ENCODE measurements around the gene TMEM248. TPM values are rescaled to one million over a fixed set of nuclear protein-coding genes. Genes with fewer than 3 reads are reported as not detected.
"Not testable (repeated sequence)": the region's sequence is repeated elsewhere in the genome, so short reads cannot be mapped to it uniquely, and the experiment has no call there.

TMEM248 gene
- total RNA-seq: 81.3 to 85.3 TPM (median 85.1 TPM) in 3 replicates

GRCh38 chr7:66920769-66921395 is at the start of gene TMEM248:
TSS of gene TMEM248 (plus strand) at chr7:66921225. CDS start at chr7:66941866, 20,641 bp downstream.
- no peak for TF ChIP-seq CTCF (IDR thresholded peaks at IDR 0.05; ENCODE audit: unreplicated experiment)
- H3K9me3 Mint-ChIP-seq: no peaks in the 10 kb centered on the region
- no peaks in the 10 kb centered on the region for H3K27me3 Mint-ChIP-seq (ENCODE audit: low read depth)
- peaks cover 4% of the 10 kb centered on the region for H3K36me3 Mint-ChIP-seq
- H3K4me1 Mint-ChIP-seq: peaks cover 16% of the 10 kb centered on the region
- H3K4me3 Mint-ChIP-seq: peak within 1 kb of the TSS; percentile 88
- DNase-seq (ENCODE audit: low spot score in 2 of 2, unreplicated experiment in 2 of 2): peak; percentile 56 to 73
- H3K27ac Mint-ChIP-seq: peak within 1 kb of the TSS; percentile 96

DNA sequence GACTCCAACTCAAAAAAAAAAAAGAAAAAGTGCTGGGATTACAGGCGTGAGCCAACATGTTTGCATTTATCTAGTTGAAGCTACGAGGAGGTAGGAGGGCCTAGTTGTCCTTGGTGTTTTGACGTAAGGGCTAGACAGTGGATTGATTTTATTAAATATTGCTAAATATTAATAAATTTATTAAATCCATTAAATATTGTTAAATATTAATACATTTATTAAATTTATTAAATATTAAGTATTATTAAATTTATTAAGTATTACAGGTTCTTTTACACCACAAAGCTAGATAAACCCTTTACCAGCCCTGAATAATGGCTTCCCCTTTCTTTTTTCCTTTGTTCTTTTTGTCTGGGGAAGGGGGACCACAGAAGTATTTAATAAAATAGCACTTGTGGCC is 47.5 kb upstream of the TMEM248 start:
- no peak for DNase-seq (ENCODE audit: low spot score in 2 of 2, unreplicated experiment in 2 of 2)
- Mint-ChIP-seq H3K27me3 (ENCODE audit: low read depth) (no peaks in the 10 kb centered on the region), H3K9me3 (no peaks in the 10 kb centered on the region), H3K36me3 (peaks cover 8% of the 10 kb centered on the region), H3K4me1 (no peaks in the 10 kb centered on the region), H3K4me3 (no peak overlapping the region), H3K27ac (no peak overlapping the region)
- no peak for TF ChIP-seq CTCF (IDR thresholded peaks at IDR 0.05; ENCODE audit: unreplicated experiment)

GRCh38 chr7:66877577-66878300 is 43.3 kb upstream of the TMEM248 start:
- DNase-seq (ENCODE audit: low spot score in 2 of 2, unreplicated experiment in 2 of 2): no peak
- TF ChIP-seq CTCF (IDR thresholded peaks at IDR 0.05; ENCODE audit: unreplicated experiment): no peak
- Mint-ChIP-seq H3K9me3 (no peaks in the 10 kb centered on the region), H3K4me1 (no peaks in the 10 kb centered on the region), H3K27ac (no peak overlapping the region), H3K27me3 (ENCODE audit: low read depth) (no peaks in the 10 kb centered on the region), H3K36me3 (no peaks in the 10 kb centered on the region), H3K4me3 (no peak overlapping the region)

GRCh38 chr7:66878301-66878685 is 42.7 kb upstream of the TMEM248 start:
- H3K4me3 Mint-ChIP-seq; H3K36me3 Mint-ChIP-seq; H3K9me3 Mint-ChIP-seq; H3K27ac Mint-ChIP-seq; H3K27me3 Mint-ChIP-seq (ENCODE audit: low read depth); DNase-seq (ENCODE audit: low spot score in 2 of 2, unreplicated experiment in 2 of 2); H3K4me1 Mint-ChIP-seq: not testable (repeated sequence)

DNA sequence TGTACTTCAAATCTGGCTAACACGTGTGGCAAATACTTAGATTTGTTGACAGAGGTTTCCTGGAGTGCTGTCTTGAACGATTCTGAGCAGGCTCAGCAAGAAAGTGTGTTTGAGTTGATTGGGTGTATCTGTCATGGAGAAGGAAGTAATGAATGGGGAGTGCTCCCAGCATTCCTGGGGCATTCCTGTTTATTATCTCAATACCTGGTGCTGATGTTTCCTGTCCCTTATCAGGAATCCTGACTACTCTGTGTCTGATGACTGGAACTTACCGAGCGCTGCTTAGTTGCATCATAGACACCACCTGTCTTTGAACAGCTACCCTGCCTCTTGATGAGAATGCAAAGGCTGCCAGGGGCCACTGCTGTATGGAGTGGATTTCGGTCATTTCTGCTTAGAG is 41.0 kb upstream of the TMEM248 start:
- Mint-ChIP-seq H3K27ac (no peak overlapping the region), H3K27me3 (ENCODE audit: low read depth) (no peaks in the 10 kb centered on the region), H3K36me3 (no peaks in the 10 kb centered on the region), H3K9me3 (no peaks in the 10 kb centered on the region), H3K4me1 (no peaks in the 10 kb centered on the region), H3K4me3 (no peak overlapping the region)
- no peak for DNase-seq (ENCODE audit: low spot score in 2 of 2, unreplicated experiment in 2 of 2)
- no peak for TF ChIP-seq CTCF (IDR thresholded peaks at IDR 0.05; ENCODE audit: unreplicated experiment)

- not testable (repeated sequence) for H3K36me3 Mint-ChIP-seq
Observed at GRCh38 chr7:66880577-66880976, 40.4 kb upstream of the TMEM248 start.

More at GRCh38 chr7:66880577-66880976, 40.4 kb upstream of the TMEM248 start:
- H3K4me1 Mint-ChIP-seq; H3K27me3 Mint-ChIP-seq (ENCODE audit: low read depth); H3K4me3 Mint-ChIP-seq; H3K9me3 Mint-ChIP-seq; H3K27ac Mint-ChIP-seq; DNase-seq (ENCODE audit: low spot score in 2 of 2, unreplicated experiment in 2 of 2): not testable (repeated sequence)

Data from mesothelial cell of epicardium (in vitro differentiated cells).